AG08396 (cell line): ENCODE results near the gene PRSS12.
"Not testable (repeated sequence)": the region's sequence is repeated elsewhere in the genome, so short reads cannot be mapped to it uniquely, and the experiment has no call there.

Source experiments
- DNase-seq: peaks from one replicate; pipeline ENCODE4 v3.0.0; 2012; ENCODE audit warnings: low spot score, mixed read lengths

The PRSS12 gene

GRCh38 chr4:118325431-118325830, 27.4 kb downstream of the PRSS12 start:
- DNase-seq: no peak

GRCh38 chr4:118322831-118323502, 29.8 kb downstream of the PRSS12 start:
- no peak for DNase-seq

GRCh38 chr4:118318931-118319330, 33.9 kb downstream of the PRSS12 start:
- DNase-seq: no peak

- DNase-seq: no peak
These were observed 35.1 kb downstream of the PRSS12 start for GRCh38 chr4:118317691-118318090.

GRCh38 chr4:118314221-118314620, 38.6 kb downstream of the PRSS12 start:
- DNase-seq: no peak

GRCh38 chr4:118313098-118313497, 39.7 kb downstream of the PRSS12 start:
- no peak for DNase-seq

GRCh38 chr4:118308306-118309030, 44.3 kb downstream of the PRSS12 start:
- DNase-seq: no peak

GRCh38 chr4:118307643-118308042, 45.2 kb downstream of the PRSS12 start:
- no peak for DNase-seq

GRCh38 chr4:118299619-118300018, 53.2 kb downstream of the PRSS12 start:
- not testable (repeated sequence) for DNase-seq

- DNase-seq: no peak
These were observed 56.1 kb downstream of the PRSS12 start for GRCh38 chr4:118296729-118297128.

GRCh38 chr4:118290951-118291350, 61.9 kb downstream of the PRSS12 start:
- no peak for DNase-seq

- peak; percentile 30 for DNase-seq
These were observed 63.0 kb downstream of the PRSS12 start for GRCh38 chr4:118289794-118290193.

- peak; percentile 21 for DNase-seq
These were observed 64.9 kb downstream of the PRSS12 start for GRCh38 chr4:118287711-118288451.

- DNase-seq: no peak
These were observed 66.1 kb downstream of the PRSS12 start for GRCh38 chr4:118286685-118287084.

- no peak for DNase-seq
These were observed 66.9 kb downstream of the PRSS12 start for GRCh38 chr4:118285931-118286330.

GRCh38 chr4:118284169-118284568, 68.6 kb downstream of the PRSS12 start:
- DNase-seq: no peak

- peak; percentile 43 for DNase-seq
These were observed 70.1 kb downstream of the PRSS12 start for GRCh38 chr4:118282692-118283091.

- DNase-seq: no peak
These were observed 71.0 kb downstream of the PRSS12 start for GRCh38 chr4:118281611-118282442.

GRCh38 chr4:118280501-118281218, 72.1 kb downstream of the PRSS12 start:
- peak; percentile 39 for DNase-seq

GRCh38 chr4:118279920-118280432, 72.8 kb downstream of the PRSS12 start:
- no peak for DNase-seq

- DNase-seq: no peak
These were observed 73.5 kb downstream of the PRSS12 start for GRCh38 chr4:118279328-118279727.
